ENCODE data around the gene PCNX4.

DNA sequence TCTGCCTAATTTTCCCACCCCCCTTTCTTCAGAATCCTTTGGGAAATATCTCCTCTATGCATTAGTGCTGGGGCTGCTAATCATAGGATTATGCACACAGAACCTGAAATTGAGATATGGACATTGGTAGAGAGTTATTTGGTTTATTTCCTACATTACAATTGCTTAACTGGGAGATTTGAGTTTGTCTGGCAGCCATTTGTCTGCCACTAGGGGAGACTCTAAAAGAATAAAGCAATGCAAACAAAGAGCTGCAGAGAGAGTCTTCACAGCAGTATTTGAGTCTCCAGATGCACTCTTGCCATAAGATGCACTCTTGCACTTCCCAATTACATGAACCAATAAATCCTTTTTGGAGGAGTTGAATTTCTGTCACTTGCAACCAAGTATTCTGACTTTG lies 12.0 kb upstream of the PCNX4 start:
- TF ChIP-seq, protein P1, sequence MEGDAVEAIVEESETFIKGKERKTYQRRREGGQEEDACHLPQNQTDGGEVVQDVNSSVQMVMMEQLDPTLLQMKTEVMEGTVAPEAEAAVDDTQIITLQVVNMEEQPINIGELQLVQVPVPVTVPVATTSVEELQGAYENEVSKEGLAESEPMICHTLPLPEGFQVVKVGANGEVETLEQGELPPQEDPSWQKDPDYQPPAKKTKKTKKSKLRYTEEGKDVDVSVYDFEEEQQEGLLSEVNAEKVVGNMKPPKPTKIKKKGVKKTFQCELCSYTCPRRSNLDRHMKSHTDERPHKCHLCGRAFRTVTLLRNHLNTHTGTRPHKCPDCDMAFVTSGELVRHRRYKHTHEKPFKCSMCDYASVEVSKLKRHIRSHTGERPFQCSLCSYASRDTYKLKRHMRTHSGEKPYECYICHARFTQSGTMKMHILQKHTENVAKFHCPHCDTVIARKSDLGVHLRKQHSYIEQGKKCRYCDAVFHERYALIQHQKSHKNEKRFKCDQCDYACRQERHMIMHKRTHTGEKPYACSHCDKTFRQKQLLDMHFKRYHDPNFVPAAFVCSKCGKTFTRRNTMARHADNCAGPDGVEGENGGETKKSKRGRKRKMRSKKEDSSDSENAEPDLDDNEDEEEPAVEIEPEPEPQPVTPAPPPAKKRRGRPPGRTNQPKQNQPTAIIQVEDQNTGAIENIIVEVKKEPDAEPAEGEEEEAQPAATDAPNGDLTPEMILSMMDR (IDR thresholded peaks at IDR 0.05; ENCODE audit: low read depth, low read length): no peak
- no peak for TF ChIP-seq EZH2phosphoT487 (IDR thresholded peaks at IDR 0.05; ENCODE audit: low read depth)
